ENCODE results near the gene SLC8A1. TPM values are rescaled to one million over a fixed set of nuclear protein-coding genes. Genes with fewer than 3 reads are reported as not detected.

Gene SLC8A1
- total and polyA plus RNA-seq, 7 donors: 0.20 to 4.9 (median 2.3) TPM

GRCh38 chr2:40404517-40404916 lies 47.4 kb downstream of the SLC8A1 start:
- Histone ChIP-seq H3K36me3 (ENCODE audit: insufficient read depth in 1 of 2, low read depth in 1 of 2) (no peaks in the 10 kb centered on the region), H3K9me3 (no peaks in the 10 kb centered on the region), H3K27ac (no peak overlapping the region), H3K27me3 (ENCODE audit: insufficient read depth in 3 of 3, low read length in 2 of 3) (no peaks in the 10 kb centered on the region), H3K4me3 (no peak overlapping the region), H3K4me1 (no peaks in the 10 kb centered on the region)
- TF ChIP-seq CTCF (IDR thresholded peaks at IDR 0.05): no peak
- DNase-seq: no peak
- intact Hi-C loops (cut with DNase I): no loop called here
- WGBS, 3 donors: 52 to 63% (median 57%) methylated on average over 4 of the region's 4 CpGs
- ATAC-seq: no peak

- Histone ChIP-seq H3K27ac (no peak overlapping the region), H3K9me3 (no peaks in the 10 kb centered on the region), H3K4me1 (no peaks in the 10 kb centered on the region), H3K36me3 (ENCODE audit: insufficient read depth in 1 of 2, low read depth in 1 of 2) (no peaks in the 10 kb centered on the region), H3K4me3 (no peak overlapping the region), H3K27me3 (ENCODE audit: insufficient read depth in 3 of 3, low read length in 2 of 3) (no peaks in the 10 kb centered on the region)
- 72 to 73% (median 72%) methylated on average over 4 of the region's 4 CpGs for WGBS, 3 donors
- intact Hi-C loops (cut with DNase I): no loop called here
- peak; percentile 92 to 98 (median 98) for ATAC-seq
- TF ChIP-seq CTCF (IDR thresholded peaks at IDR 0.05): no peak
- DNase-seq: no peak
Measured at GRCh38 chr2:40403233-40403836, 48.6 kb downstream of the SLC8A1 start.

- H3K27me3 ChIP-seq (ENCODE audit: insufficient read depth in 3 of 3, low read length in 2 of 3): no peaks in the 10 kb centered on the region
- no peak overlapping the region for H3K27ac ChIP-seq
- H3K4me1 ChIP-seq: no peaks in the 10 kb centered on the region
- DNase-seq: no peak
- TF ChIP-seq CTCF (IDR thresholded peaks at IDR 0.05): no peak
- H3K4me3 ChIP-seq: no peak overlapping the region
- H3K9me3 ChIP-seq: no peaks in the 10 kb centered on the region
- intact Hi-C loops (cut with DNase I): no loop called here
- ATAC-seq: no peak
- no peaks in the 10 kb centered on the region for H3K36me3 ChIP-seq (ENCODE audit: insufficient read depth in 1 of 2, low read depth in 1 of 2)
- 97 to 100% (median 97%) methylated on average over 3 of the region's 3 CpGs for WGBS, 3 donors
Measured at GRCh38 chr2:40401896-40402295, 50.0 kb downstream of the SLC8A1 start.

GRCh38 chr2:40400336-40400953 lies 51.4 kb downstream of the SLC8A1 start:
- H3K27me3 ChIP-seq (ENCODE audit: insufficient read depth in 3 of 3, low read length in 2 of 3): no peaks in the 10 kb centered on the region
- no peak for ATAC-seq
- no peak for TF ChIP-seq CTCF (IDR thresholded peaks at IDR 0.05)
- no peak for DNase-seq
- H3K9me3 ChIP-seq: no peaks in the 10 kb centered on the region
- WGBS, 3 donors: 10 to 23% (median 18%) methylated on average over 3 of the region's 3 CpGs
- intact Hi-C loops (cut with DNase I): no loop called here
- H3K27ac ChIP-seq: no peak overlapping the region
- H3K4me3 ChIP-seq: no peak overlapping the region
- no peaks in the 10 kb centered on the region for H3K36me3 ChIP-seq (ENCODE audit: insufficient read depth in 1 of 2, low read depth in 1 of 2)
- H3K4me1 ChIP-seq: no peaks in the 10 kb centered on the region

GRCh38 chr2:40397765-40398164 lies 54.1 kb downstream of the SLC8A1 start:
- WGBS, 3 donors: 83 to 92% (median 90%) methylated on average over 1 of the region's 1 CpG
- no peaks in the 10 kb centered on the region for H3K27me3 ChIP-seq (ENCODE audit: insufficient read depth in 3 of 3, low read length in 2 of 3)
- no peaks in the 10 kb centered on the region for H3K36me3 ChIP-seq (ENCODE audit: insufficient read depth in 1 of 2, low read depth in 1 of 2)
- no peaks in the 10 kb centered on the region for H3K9me3 ChIP-seq
- no peak for DNase-seq
- no peak for ATAC-seq
- intact Hi-C loops (cut with DNase I): no loop called here
- H3K4me3 ChIP-seq: no peak overlapping the region
- no peaks in the 10 kb centered on the region for H3K4me1 ChIP-seq
- TF ChIP-seq CTCF (IDR thresholded peaks at IDR 0.05): no peak
- H3K27ac ChIP-seq: no peak overlapping the region

Data from psoas muscle (tissue), 8 donors.